Stimulated activated CD8-positive, alpha-beta memory T cell treated with anti-CD3 and anti-CD28 coated beads, Interleukin-12 subunit alpha, Interleukin-12 subunit beta, amount 100 ng/mL, for 1 hour (primary cell): ENCODE data around the gene MLH3.

ENCODE experiments used
- DNase-seq: peaks from one replicate; pipeline ENCODE4 v3.0.0-alpha.2; 2020; ENCODE audit warnings: low read depth

The MLH3 gene

DNA sequence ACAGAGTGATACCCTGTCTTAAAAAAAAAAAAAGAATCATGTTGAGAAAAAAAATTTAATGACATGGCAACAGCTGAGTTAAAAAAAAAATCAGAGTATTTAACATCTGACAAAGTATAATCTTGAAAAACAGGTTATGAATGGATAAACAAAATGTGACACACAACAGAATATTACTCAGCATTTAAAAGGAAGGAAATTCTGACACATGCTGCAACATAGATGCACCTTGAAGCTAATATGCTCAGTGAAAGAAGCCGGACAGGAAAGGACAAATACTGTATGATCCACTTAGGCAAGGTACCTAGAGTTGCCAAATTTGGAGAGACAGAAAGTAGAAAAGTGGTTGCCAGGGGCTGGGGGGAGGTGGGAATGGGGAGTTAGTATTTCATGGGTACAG, 67.9 kb downstream of the MLH3 start:
- no peak for DNase-seq

DNA sequence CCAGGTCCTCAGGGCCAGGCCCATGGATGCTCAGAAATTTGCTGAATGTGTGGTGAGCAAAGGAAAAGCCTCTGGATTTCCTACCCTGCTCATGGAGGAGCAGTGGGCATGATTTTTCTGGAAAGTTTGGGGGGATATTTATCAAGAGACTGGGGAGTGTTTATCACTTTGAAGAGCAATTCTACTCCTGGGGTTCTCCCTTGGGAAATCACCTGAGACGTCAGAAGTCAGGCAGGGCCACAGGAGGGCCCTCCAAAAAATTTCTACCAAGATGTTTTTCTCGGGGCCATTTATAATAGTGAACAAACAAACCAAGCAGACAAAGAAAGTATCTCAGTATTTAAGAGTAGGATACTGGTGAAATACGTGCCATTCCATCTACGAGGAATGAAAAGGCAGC, 68.6 kb downstream of the MLH3 start:
- no peak for DNase-seq

DNA sequence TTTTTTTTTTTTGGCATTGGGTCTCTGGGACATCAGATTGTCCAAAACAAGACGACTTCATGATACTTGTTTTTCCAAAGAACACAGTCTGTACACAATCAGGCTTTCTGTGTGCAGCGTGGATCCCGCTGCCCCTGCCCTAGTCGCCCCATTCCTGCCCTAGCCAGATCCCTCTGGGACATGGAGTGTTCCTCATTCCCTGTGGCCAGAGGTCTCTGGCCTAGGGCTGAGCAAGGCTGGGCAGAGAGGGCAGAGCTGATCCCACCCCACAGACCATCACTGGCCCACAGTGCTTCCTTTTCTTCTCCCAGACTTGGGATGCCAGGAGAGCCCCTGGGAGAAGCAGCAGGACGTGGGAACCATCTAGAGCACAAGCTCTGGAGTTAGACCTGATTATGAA, 69.4 kb downstream of the MLH3 start:
- no peak for DNase-seq

DNA sequence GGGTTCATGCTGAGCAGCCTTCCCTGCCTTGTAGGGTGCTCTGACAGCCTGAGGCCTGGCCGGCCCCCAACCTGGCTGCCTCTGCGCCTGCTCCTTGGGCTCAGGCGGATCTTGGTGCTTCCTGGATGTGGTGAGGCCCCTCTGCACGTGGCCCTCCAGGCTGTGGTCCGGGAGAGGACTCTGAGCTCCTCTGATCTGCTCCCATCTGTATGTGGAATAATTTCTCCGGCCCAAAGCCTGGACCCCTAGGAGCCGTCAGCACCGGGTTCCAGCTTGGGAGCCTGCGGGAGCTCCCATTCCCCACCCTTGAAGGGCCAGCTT, 69.8 kb downstream of the MLH3 start:
- no peak for DNase-seq

DNA sequence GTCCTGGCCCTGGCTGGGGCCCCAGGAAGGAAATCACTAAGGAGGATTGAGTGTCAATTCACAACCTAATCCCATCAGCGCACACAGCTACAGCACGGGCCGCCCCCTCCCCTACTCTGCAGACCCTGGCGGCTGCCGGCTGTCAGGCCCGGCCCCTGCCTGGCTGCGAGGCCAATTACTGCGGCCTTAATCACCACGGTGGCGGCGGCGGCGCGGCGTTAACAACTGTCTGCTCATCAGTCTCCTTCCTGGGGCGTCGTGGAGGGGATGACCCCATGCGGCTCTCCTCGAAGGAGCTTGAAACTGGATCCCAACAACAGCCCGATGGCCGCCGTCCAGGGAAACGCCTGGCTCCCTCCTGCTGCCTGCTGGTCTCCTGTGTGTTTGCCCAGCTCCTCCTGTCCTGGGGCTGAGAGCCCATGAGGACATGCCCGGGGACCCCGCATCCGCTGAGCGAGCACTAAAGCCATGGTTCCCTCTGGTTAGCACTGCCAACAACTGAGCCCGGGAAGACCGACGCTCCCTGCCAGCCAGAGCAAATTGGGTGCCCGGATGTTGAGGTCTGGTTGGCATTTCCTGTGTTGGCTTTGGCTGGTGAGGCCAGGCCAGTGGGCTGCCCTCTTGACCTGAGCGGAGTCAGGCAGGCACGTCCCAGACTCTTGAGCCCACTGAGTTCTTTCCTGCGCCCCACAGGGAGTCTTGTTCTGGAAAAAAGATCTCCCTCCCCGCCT, 70.4 kb downstream of the MLH3 start:
- no peak for DNase-seq

DNA sequence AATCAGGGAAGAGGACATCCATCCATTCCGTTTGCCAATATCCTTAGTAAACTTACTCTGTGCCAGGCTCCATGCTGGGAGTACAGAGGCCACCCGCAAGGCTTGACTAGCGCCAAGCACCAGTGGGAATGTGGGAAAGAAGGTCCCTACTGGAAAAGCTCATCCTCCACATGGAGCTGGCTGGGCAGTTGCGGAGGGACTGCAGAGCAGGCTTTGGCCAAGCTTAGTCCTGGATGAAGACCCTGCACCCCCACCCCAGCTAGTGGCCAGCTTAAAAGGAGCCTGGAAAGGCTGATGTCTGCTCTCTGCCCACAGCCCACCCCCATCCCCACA, 70.9 kb downstream of the MLH3 start:
- no peak for DNase-seq

DNA sequence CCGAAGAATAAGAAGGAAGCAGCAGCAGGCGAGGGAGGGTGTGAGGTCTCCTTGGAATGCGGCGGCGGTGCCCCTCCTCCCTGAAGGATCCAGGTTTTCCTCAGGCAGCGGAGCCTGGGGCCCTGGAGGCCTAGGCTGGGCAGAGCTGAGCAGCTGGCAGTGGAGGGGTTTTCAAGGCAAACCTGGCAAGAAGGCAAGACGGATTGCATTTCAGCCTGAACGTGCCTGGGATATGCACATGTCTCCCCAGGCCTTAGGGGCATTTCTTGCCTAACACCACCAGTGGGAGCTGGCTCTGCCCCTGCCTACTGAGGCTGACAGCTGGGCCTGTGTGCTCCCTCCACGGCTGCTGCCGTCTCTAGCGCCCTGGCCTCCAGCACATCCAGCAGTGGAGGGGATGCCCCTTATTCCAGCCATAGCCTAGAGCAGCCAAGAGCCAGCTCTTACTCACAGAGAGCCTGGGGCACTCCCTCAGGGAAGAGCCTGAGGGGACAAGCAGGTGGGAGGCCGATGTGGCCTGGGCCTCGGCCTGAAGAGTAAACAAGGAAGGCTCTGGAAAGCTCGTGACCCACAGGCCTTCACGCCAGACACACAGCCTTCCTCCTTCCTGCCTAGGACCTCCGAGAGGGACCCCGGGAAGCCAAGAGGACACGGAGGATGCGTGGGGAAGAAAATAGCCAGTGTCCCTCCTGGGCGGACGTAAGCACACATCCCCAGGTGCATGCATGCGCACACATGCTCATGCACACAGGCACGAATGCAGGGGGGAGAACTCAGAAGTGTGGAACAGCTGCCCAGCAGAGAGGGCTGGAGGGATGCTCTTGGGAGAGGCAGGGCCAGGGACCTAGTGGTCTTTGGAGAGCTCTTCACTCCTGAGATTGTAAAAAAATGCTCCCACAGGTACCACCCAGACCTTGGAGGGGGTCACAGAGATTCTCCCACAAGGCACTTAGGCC, 71.5 kb downstream of the MLH3 start:
- no peak for DNase-seq

DNA sequence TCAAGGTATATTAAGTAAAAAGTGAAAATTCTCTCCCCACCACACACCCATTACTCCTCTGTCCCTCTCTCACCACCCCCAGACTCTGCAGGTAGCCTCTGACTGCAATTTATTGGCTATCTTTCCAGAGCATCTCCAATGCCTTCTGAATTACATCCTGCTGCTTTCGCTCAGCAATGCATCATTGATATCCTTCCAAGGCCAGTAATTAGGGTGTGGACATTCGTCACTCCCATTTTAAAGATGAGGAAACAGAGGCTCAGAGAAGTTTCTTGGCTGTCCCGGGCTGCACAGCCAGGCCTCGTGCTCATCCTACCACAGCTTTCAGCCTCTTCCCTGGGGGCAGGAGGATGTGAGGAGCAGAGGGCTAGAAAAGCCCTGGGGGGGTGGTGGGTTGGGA, 72.2 kb downstream of the MLH3 start:
- DNase-seq = no peak

DNA sequence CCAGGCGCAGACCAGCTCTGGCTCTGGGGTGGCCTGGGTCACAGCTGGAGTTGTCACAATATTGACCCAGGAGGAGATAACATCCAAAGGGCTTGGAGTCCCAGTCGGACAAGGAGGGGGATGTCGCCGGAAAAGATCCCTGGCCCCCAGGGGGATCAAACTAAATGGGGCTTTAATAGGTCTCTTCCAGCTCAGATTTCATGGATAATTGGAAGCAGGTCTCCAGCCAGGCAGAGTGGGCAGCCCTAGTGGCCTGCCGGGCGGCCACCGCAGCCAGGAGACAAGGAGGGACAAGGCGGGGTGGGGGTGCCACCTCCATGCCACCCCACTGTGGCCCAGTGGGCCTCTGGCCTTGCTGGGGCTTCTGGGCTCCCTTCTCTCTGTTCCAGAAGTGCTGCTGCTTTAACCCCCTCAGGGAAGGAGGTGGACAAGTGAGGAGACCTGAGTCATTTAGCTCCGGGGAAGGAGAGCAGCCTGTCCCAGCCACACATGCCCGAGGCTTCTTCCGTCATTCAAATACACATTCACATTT, 72.8 kb downstream of the MLH3 start:
- no peak for DNase-seq

DNA sequence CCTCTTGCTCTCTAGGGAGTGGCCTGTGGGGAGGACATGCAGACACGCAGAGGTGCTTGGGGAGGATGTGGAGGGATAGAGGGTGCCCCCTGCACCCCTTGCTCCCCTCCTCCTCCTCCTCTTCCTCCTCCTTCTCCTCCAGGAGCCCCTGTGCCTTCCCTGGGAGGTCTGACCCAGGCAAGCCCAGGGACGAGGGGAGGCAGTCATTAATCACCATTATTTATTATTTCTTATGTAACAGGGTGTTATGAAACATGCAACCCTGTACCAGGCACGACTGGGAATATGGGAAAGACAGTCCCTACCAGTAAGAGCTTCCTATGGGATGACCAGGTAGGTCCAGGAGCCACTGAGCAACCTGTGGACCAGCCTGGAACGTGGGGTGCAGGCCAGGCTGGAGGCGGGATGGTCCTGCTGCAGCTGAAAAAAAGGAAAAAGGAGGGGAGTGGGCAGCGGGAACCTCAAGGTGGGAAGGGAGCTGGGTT, 73.3 kb downstream of the MLH3 start:
- DNase-seq = no peak

DNA sequence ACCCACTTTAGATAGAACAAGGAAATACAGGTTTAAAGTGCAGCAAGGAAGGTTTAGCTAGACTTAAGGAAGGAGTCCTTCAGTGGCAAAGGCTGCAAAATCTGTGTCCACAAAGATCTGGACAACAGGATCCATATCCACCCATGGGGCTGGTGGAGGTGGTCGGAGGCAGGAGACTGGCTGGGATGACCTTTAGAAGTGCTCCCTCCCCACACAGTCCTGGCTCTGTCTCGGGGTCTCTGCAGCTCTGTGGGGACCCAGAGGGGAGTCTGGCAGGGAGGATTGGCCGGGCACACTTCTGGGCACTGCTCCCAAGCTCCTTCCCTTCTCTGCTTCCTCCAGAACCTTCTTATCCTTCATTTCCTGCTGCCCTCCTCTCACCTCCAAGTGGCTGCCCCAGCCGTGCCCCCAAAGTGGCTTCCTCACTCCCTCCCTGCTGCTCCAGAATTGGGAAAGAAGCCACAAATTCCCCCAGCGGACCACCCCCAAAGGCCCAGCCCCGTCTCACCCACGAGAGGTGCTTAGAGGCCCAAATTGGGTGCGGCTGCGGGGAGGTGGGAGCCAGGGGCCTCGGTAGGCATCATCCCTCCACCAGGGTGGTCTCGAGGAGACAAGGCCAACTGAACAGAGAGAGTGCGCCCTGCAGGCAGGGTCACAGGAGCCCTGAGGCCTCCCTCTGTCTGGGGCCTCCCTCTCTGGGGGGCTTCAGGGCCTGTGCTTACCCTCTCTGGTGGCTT, 73.9 kb downstream of the MLH3 start:
- DNase-seq = no peak

DNA sequence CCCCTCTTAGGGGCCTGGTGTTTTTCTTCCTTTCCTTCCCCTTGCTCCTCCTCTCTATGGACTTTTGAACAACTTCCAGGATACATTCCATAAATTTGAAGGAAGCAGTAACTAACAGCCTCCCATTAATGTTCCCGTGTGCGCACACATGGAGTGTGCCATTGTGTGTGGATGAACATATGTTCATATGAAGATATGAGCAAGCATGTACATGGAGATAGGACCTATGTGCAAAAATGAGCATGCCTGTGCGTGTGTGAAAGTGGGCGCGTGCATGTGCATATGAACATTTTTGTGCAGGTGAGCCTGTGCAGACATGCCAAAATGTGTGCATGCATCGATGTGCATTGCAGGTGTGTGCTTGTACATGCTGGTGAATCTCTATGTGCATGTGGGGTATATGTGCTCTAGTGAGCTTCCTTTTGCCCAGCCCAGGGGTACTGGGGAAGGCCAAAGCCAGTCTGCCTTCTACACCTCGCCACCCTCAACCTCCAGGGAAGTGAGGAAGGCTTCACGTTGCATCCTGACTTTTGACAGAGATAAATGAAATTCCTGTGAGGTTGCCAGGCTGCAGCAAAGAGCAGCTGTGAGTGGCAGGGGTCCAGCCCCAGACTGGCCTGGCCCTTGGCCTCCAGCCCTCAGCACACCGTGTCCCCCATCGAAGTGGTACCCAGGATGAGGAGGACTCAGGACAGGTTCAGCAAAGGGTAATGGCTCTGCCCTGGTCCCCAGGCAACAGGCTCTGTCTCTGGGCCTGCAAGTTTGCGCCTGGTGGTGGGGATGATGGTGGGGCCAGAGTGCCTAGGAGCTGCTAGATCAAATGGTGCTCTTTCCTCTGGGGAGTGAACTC, 74.8 kb downstream of the MLH3 start:
- no peak for DNase-seq

DNA sequence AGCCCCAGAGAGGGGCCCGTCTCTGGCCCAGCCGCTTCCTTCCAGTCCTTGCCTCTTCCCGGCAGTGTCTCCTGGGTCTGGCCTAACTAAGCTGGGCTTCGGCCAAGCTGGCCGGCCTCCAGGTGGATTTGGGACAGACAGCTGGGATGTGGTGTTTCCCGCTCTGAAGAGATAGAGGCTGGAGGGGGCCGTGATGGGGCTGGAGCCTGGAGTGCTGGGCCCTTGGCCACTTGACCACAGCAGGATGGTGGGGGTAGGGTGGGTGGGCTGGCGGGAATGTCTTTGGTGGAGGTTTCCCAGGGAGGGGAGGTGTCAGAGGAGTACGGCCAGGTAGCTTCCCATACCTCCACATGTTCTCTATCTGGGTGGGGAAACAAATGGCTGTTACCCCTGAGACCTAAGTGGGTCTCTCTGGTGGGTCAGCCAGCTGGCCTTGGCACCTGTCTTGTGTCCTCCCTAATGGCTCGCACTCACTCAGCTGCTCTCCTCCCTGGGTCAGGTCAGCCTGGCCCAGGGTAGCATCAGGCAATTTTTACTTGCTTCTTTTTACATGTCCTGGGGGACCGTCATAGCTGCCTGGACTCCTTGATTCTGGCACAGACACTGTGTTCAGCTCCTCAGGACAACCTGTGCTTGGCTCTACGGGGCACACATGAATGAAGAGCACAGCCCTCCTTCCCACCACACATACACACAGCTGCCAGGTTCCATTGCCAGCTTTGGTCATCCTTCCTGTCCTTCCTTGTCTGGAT, 76.0 kb downstream of the MLH3 start:
- DNase-seq = no peak

DNA sequence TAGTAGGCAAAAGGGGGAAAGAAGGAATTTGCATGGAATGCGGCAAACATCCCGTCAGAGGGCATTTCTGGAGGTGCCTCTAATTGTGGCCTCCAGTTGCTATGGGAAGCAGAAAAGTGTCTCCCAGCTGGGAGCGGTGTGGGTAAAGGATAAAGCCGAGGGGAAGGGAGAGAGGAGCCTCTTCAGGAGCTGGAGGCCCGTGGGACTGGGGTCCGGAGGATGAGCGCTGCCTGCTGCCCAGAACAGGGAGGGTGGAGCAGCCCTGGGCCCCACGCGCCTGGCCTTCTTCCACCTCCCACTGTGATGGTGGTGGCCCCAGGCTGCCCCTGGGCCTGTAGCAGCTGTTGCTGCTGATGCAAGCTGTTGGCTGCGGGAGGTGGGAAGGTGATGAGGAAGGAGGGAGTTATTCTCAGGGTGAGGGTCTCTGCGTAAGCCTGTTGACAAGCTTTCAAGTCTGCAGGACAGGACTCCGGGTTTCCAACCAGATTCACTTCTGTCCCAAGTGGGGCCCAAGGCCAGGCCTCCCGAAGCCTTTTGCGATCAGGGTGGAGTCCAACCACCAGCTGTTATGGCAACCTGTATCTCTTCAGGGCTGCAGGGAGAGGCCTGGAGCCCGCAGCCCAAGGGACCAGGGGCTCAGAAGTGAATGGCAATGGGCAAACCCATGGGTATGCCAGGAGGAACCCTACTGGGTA, 76.8 kb downstream of the MLH3 start:
- DNase-seq = no peak

DNA sequence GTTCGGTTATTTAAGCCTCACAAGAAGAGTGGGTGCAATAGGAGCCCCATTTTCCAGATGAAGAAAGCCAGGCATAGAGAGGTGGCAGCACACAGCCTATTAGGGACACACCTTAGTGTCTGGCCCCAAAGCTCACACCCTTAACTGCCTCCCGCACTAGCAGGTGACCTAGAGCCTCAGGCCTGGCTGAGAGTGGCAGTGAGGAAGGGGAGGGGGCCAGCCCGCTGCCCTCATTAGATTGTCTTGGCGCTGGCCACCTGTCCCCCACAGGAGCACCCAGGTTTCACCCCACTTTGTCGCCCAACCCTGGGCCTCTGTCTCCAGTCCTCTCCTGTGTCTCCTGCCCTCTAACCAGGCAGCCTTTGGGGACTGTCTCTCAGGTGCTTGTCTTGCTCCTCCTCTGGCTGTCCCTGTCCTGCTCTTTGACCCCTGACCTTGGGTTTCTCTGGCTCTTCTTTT, 77.3 kb downstream of the MLH3 start:
- DNase-seq = no peak

DNA sequence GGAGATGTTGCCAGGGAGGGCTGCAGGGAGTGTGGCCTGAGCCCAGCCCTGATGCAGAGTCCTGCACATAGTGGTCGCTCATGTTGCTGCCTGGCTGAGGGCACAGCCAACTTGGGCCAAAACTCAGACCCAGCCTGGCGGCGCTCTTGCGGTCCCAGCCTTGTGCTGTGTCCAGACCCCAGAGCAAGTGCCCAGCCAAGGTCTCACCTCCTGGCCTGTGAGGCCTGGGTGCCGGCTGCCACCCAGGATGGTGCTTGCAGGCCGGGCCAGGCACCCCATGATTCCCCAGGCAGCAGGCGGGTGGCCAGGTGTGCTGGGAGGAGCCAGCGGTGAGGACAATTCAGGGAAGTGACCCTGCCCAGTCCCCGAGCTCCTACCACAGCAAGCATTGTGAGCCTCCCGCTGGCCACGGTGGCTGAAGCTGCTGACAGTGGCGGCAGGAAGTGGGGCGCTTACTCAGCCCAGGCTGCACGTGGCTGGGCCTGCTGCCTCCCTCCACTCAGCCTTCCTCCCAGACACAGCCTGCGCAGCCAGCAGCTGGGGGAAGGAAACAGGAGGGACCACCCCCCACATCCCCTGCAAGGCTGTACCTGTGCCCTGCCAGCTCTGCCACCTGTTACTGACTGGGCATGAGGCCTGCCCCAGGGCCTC, 78.1 kb downstream of the MLH3 start:
- DNase-seq = no peak

DNA sequence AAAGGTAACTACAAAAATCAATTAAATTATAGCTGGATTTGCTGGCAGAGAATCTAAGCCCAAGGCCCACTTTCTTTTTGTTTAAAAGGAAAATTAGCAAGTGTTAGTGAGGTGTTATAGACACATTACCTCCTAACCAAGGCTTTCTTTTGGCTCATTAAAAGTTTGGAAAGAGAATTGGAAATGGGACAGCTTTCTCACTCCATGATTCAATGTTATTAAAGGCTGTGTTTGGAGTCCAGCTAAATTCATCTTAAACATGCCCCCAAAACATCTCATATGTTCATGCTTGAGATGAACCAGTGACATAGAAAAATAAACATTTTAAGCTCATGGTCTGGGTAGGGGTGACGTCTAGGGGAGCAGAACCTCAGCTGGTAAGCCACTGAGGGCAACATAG, 82.5 kb downstream of the MLH3 start:
- no peak for DNase-seq

DNA sequence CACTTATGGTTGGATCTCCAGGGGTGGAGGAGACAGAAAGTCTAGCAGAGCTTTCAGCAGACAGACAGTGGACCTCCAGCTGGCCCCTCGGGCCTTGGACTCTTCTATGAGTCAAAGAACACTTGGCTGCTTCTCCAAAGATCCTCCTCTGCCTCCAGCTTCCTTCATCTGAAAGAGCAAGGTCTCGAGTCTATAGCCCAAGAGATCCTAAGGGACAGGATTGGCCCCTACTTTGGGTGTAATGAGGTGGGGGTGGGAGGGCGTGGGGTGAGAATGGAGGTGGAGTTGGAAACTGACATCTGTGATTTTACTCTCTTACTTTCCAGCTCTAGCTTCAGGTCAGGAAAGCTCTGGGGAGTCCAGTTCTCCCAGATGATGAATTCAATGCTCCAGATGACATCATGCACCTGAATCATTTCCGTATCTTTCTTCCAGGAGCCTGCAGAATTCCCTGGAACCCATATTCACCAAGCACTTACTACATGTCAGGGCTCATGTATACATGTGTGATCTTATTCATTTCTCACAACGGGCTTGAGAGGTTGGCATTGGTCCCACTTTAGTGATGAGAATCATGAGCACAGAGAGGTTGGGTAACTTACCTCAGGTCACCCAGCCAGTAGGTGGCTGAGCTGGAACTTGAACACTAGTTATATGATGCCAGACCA, 85.6 kb downstream of the MLH3 start:
- DNase-seq = no peak
